GM18499 (cell line): Measurements from ENCODE around the gene DNM3.
A peak's percentile ranks its signal among the peaks of the same experiment; 100 is the strongest.

Experiments
- ATAC-seq: cut with Tn5 transposase; IDR thresholded peaks from one replicate; pipeline ENCODE4 v1.9.1; 2021; ENCODE audit warnings: moderate number of reproducible peaks; ENCODE audit not compliant: insufficient read depth, unreplicated experiment

Gene DNM3

GRCh38 chr1:171816300-171816901, 24.9 kb upstream of the DNM3 start:
- no peak for ATAC-seq

DNA sequence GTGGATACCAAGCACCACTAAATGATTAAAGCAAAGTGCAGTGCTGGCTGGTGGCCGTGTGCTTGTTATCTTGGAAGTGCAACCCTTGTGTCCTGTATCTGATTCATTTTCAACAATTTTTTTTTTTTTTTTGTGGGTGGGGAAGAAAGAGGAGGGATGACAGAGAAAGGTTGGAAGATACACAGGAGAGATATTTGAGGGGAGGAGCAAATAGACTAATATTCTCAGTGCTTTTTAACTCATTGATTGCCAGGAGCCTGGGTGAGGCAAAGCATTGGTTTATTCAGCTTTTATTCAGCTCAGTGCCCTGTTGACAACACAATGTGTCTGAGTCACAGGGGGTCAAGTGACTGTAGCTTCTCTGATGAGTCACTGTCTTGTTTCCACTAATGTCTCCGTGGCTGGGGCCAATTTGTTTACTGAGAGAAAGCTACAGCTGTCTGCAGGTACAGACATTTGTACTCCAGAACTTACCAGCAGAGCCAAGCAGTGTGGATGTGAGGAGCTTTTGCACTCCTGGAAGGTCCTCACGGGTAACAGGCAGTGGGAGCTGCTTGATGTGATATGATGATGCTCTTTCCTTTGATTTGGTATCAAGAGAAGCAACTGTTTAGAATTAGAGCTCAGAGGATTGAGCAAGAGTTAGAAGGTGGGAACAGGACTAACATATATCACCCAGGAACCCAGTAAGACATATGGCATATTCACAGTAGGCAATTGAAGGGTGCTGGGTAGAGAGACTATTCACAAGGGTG, 23.6 kb upstream of the DNM3 start:
- peak; percentile 84 for ATAC-seq

DNA sequence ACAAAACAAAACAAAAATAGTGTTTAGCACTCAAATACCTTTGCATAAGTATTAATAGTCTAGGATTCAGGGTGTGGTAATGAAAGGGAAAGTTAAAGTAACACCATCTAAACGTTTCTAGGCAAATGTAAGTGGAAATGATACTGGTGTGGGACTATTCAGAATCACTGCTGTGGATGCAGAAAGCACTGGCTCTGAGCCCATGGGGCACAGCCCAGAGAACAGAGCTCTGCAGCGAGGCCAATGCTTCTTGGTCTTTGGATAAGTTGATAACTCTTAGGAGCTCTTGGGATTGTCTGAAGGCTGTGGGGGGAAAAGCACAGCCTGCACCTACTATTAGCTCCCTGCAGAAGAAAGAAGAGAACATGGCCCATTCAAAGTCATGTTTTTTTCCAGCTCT, 21.4 kb upstream of the DNM3 start:
- ATAC-seq, result no peak

DNA sequence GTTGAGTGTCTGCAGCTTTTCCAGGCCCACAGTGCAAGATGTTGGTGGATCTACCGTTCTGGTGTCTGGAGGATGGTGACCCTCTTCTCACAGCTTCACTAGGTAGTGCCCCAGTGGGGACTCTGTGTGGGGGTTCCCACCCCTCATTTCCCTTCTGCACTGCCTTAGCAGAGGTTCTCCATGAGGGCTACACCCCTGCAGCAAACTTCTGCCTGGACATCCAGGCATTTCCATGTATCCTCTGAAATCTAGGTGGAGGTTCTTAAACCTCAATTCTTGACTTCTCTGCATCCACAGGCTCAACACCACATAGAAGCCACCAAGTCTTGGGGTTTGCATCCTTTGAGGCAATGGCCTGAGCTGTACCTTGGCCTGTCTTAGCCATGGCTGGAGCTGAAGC, 14.3 kb upstream of the DNM3 start:
- ATAC-seq, result no peak

GRCh38 chr1:171828794-171829193, 12.5 kb upstream of the DNM3 start:
- ATAC-seq, result no peak

DNA sequence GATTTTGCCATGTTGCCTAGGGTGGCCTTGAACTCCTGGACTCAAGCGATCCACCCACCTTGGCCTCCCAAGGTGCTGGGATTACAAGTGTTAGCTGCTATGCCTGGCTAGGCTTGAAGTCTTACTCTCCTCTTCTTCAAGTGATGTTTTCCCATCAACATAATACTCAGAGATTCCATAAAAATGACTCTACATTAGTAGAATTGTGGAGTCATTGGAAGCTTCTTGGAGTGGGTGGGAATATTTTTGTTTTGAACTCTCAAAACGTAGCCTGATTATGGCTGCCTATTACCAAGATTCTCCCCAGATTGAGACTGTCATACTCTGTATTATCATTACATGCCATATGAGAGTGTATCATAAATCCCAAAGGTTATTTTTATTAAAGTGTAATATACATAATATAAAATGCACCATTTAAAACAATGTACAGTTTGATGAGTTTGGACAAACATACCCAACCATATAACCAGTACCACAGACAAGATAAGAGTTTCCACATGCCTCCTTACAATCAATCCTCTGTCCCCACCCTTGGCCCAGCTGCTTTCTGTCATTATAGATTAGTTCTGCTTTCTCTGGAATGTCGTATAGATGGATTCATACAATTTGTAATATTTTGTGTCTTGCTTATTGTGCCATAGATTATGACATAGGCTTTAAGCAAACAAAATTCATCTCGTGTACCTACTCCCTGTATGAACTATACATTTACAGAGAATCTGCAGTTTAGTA, 8.0 kb upstream of the DNM3 start:
- no peak for ATAC-seq

GRCh38 chr1:171834821-171835220, 6.5 kb upstream of the DNM3 start:
- ATAC-seq, result no peak

DNA sequence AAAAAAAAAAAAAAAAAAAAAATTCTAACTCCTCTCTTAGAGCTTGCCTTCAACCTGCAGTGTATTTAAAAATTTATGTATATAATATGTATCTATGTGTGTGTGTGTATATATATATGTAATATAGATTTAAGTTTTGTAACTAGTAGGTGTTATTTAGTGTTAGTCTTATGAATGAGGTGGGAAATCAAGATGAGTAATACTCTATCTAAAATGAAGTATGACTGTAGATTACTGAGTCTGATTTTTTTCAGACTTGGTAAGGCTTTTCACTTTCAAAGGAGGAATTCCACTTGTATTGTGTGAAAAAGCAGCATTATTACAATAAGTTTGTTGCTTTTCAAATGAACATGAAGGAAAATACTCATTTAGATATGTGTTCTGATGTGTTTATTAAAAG, 5.4 kb upstream of the DNM3 start:
- ATAC-seq, result no peak

DNA sequence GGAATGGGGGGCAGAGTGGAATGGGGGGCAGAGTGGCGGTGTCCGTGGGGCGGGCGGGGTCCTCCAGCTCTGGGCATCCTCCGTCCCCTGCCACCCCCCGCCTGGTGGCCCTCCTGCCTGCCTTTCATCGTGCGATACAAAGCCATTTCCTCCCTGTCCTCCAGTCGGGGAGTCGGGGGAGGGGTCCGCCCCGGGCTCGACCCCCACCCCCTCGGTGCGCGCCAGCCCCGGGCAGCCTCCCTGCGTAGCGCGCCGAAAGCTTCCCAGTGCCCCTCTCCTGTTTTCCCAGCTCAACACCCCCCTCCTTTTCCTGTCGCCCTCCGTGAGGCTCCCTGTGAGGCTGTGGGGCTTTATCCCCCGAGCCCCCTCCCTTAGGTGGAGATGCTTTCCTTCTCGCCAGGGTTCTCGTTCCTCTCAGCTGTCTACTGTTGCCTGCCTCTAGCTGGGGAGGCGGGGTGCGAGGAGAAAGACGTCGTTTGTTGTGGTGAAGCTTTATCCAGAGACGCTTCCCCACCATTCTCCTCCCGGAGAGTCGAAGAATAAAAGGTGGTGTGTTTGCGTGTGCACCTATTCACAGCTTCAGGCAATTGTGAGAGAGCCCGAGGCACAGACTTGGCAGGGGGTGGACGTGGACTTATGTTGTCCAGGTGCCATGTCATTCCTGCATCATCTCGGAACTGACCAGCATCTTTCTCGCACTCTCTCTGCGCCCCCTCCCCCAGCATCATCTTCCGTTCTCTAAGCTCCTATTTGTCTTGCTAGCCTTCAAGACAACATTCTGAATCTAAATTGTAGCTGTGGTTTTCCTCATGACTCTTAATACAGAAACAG, 848 bp downstream of the DNM3 start:
- ATAC-seq, result no peak

DNA sequence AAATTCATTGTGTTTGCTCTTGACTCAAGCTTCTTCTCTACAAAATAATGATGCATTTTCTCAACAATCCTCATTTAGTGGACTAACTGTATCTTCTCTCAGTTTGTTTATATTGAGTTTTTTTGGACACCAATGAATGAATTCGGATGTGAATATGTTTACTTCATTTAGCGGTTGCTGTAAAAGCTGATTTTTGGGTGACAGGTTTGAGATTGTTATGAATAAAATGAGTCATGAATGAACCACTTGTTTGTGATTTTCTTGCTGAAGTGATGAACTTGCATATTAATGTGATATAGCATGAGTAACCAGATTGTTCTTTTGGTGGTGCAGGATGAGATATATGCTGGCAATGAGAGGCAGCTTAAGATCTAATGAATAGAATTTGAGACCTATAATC, 3.1 kb downstream of the DNM3 start:
- no peak for ATAC-seq

DNA sequence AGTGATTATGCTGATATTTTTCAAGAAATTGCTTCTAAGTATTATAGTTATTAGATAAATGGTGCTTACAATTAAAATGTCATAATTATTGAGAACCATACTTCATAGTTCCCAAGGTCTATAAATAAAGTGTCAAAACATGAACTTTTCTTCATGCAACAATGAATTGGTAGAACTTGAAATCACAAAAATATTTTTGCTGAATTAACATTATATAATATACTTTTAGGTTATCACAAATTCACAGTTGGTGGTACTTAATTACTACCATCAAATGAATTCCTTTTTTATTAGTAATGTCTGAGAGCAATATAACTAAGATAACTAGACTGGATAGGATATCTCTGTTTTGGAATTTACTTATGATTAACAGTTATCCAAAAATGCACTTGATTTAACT, 4.7 kb downstream of the DNM3 start:
- no peak for ATAC-seq

GRCh38 chr1:171849245-171849898, 8.1 kb downstream of the DNM3 start:
- ATAC-seq, result no peak

DNA sequence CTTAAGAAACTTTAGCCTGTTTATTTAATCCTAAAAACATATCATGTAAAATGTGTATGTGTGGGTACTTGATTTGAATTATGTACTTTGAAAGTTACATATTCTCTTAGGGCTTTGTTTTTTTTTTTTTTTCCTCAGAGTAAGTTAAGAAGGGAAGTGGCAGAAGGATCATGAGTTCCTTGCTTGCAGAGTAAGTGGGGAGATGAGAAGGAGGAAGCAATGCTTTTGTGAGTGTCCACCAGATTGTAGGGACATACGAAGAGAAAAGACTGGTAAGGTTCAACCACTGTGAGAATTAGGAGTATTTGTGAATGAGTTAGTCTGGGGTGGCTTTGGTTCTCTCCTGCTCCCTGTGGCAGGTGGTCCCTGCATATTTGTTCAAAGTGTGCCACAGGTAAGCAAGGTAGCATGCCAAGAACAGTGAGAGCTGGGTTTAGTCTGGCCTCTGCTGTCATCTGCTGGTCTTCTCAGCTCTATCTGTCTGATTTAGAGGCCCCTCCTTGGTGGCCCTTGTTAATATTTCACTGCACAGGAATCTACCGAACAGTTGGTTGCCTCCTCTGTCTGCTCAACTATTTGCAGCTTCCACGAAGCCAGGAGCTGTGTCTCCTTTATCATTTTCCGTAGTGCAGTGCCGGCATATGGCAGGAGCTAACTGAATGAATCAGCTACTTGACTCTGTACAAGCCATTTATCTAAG, 9.5 kb downstream of the DNM3 start:
- no peak for ATAC-seq

GRCh38 chr1:171852272-171852671, 11.0 kb downstream of the DNM3 start:
- no peak for ATAC-seq

DNA sequence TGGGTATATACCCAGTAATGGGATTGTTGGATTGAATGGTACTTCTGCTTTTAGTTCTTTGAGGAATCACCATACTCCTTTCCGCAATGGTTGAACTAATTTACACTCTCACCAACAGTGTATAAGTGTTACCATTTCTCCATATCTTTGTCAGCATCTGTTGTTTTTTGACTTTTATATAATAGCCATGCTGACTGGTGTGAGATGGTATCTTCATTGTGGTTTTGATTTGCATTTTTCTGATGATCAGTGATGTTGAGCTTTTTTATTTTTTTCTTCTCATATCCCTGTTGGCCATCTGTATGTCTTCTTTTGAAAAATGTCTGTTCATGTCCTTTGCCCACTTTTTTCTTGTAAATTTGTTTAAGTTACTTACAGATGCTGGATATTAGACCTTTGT, 14.1 kb downstream of the DNM3 start:
- no peak for ATAC-seq

GRCh38 chr1:171858696-171859095, 17.4 kb downstream of the DNM3 start:
- no peak for ATAC-seq

DNA sequence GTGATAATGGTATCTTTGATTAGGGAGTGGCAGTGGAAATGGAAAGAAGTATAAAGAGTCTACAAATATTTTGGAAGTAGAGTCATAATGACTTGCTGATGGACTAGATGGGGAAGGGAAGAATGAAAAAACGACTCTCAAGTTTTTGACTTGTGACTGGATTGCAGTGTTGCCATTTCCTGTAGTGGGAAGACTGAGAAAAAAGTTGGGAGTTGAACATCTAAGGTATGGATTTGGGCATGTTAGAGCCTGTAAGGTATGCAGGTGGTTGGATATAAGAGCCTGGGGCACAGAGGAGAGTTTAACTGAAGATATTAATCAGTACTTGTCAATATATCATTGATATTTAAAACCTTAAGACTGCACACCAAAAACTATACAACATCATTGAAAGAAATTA, 19.4 kb downstream of the DNM3 start:
- ATAC-seq, result no peak

- no peak for ATAC-seq
Measured at GRCh38 chr1:171863531-171863930, 22.2 kb downstream of the DNM3 start.

DNA sequence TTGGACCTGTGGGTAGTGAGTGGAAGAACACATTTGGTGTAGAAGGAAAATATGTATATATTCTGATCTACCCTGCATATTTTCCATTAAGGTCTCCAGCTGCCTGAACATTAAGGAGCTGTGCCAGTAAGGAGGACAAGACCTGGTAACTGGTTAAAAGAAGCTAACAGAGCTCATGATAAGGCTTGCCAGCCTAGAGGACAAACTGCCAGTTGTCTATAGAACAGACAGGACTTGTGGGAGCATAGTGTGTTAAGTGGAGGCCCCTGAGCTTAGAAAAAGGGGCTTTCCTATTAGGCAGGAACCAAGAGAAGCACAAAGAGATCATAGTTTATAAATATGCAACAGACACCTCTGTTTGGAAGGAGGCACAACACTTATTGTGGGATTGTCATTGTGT, 23.0 kb downstream of the DNM3 start:
- ATAC-seq, result no peak

- no peak for ATAC-seq
Measured at GRCh38 chr1:171865106-171865505, 23.8 kb downstream of the DNM3 start.
